Spleen (tissue), 11 donors: ENCODE measurements around the gene CPED1. TPM values are rescaled to one million over a fixed set of nuclear protein-coding genes. Genes with fewer than 3 reads are reported as not detected.

ENCODE experiments used
- DNase-seq: peaks from one replicate; pipeline ENCODE4 v3.0.0-alpha.2; 2020
- H3K27ac ChIP-seq, 8 donors: fragments of 200-600 bp; sonication (generic) in 7 of 8; 1 replicate in 4 of 8; 2 replicates in 4 of 8; pipeline versions ENCODE4 v1.5.0 to v1.8.0; 2016 to 2021; ENCODE audit warnings: inconsistent platforms in 4 of 8, mild to moderate bottlenecking in 4 of 8, moderate library complexity in 1 of 8
- H3K27me3 ChIP-seq, 7 donors: fragments of 200-600 bp; sonication (generic) in 6 of 7; replicated peaks in 1 of 7; 1 replicate in 4 of 7; 2 replicates in 3 of 7; pipeline versions ENCODE4 v1.5.0 to v1.8.0; 2016 to 2021; ENCODE audit warnings: inconsistent platforms in 3 of 7, mild to moderate bottlenecking in 1 of 7
- H3K36me3 ChIP-seq, 6 donors: fragments of 200-600 bp; sonication (generic) in 5 of 6; 1 replicate in 4 of 6; 2 replicates in 2 of 6; pipeline versions ENCODE4 v1.5.0 to v1.8.0; 2016 to 2021; ENCODE audit warnings: inconsistent platforms in 2 of 6
- H3K4me1 ChIP-seq, 6 donors: fragments of 200-600 bp; sonication (generic) in 5 of 6; 1 replicate in 3 of 6; 2 replicates in 3 of 6; pipeline versions ENCODE4 v1.5.0 to v1.8.0; 2016 to 2021; ENCODE audit warnings: inconsistent platforms in 3 of 6
- H3K4me3 ChIP-seq, 8 donors: fragments of 200-600 bp; sonication (generic) in 7 of 8; 1 replicate in 4 of 8; 2 replicates in 4 of 8; pipeline versions ENCODE4 v1.5.0 to v1.8.0; 2016 to 2021; ENCODE audit warnings: inconsistent platforms in 4 of 8, mild to moderate bottlenecking in 4 of 8, moderate library complexity in 2 of 8
- H3K9me3 ChIP-seq, 8 donors: fragments of 200-600 bp; sonication (generic) in 7 of 8; 1 replicate in 4 of 8; 2 replicates in 4 of 8; pipeline versions ENCODE4 v1.5.0 to v1.8.0; 2016 to 2021; ENCODE audit warnings: inconsistent platforms in 4 of 8
- POLR2A ChIP-seq, 3 donors: fragments of 450-650 bp; IDR thresholded peaks; one replicate each; pipeline ENCODE4 v1.5.1; 2017; ENCODE audit warnings: antibody characterized with exemption in 3 of 3, mild to moderate bottlenecking in 1 of 3
- POLR2AphosphoS5 ChIP-seq, 3 donors: sonication (generic); formaldehyde crosslinking; IDR thresholded peaks; one replicate each; pipeline ENCODE4 v1.5.1; 2017; ENCODE audit warnings: antibody characterized with exemption in 3 of 3
- WGBS, 5 donors: extraction: QIAGEN DNeasy Blood & Tissue Kit in 3 of 5; methylation state at CpG; one replicate each; pipeline versions ENCODE4 v1.1.5 to v1.1.7; 2013 to 2018; 5-methylcytosine and 5-hydroxymethylcytosine counted together
- intact Hi-C: fragments of 100-400 bp; cut with DNase I; formaldehyde crosslinking; loops from one replicate; pipeline ENCODE4 v1.15.0; 2023; ENCODE audit warnings: low total_unique reads
- polyA plus RNA-seq, 3 donors: library from polyadenylated mRNA; stranded (reverse); fragments of 200-250 nt; gene quantifications; one replicate each; pipeline ENCODE4 v1.2.1, GENCODE V29; 2013
- total RNA-seq, 7 donors: library from RNA; depleted of rRNA in 3 of 7; stranded (reverse); fragments of >200 nt in 3 of 7; fragmentation: NEBNext Ultra II Directional in 4 of 7; extraction: Animal tissue kit (Norgen Biotek cat#: 25700) in 4 of 7; gene quantifications; one replicate each; pipeline versions ENCODE4 v1.1.0 to v1.2.1, GENCODE V29; 2016 to 2021
- TF ChIP-seq, protein P1 (sequence below), 11 experiments: fragments of 200-600 bp in 7 of 11; fragments of 450-650 bp in 4 of 11; sonication (generic) in 4 of 11; IDR thresholded peaks in 8 of 11; conservative IDR thresholded peaks in 3 of 11; 1 replicate in 7 of 11; 2 replicates in 4 of 11; pipeline versions ENCODE4 v1.4.0 to v1.8.0; 2016 to 2021; ENCODE audit warnings: antibody characterized with exemption in 11 of 11, inconsistent platforms in 4 of 11, mild to moderate bottlenecking in 1 of 11
- donor health status: healthy with polysubstance abuse.
- donor health status: DM: no; HTN: no; CAD: no; lungs with moderate emphysema.
- donor health status: DM: no; HTN: no; CAD: no.
- donor health status: Bipolar disorder and iron deficiency.
- donor health status: healthy.
- donor health status: DM: no; HTN: no; CAD: no.
- donor health status: DM: yes; HTN: yes; CAD: no.

The CPED1 gene
- total and polyA plus RNA-seq, 10 donors = 1.5 to 81.6 (median 38.6) TPM

DNA sequence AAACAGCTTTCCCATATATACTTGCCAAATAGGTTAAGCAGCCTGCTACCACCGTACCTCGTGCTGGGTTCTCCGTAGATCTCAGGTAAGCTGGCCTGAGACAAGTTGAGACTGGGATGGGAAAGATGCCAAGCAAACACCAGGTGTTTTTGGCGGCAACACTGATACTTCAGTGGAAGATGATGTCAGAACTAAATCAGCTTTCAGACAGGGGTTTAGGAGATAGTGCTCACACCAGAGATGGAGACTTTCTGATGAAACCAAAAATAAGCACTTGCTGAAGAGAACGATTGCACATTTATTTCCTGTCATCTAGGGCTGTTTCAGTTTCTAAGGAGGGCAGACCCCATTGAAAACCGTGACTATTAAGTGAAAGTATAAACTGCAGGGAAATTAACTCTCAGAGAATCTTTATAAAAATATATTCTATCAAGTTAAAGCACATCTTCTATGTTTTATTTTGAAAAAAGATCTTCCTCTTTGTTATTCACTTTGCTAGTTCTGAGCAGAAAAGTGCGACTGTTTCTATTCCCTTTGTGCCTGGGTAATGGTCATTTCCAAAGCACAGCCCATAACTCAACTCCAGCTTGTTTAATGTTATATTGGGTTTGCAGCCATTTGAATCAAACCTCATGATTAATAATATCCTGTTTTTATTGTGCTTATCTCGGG is 149.9 kb downstream of the CPED1 start:
- Histone ChIP-seq H3K27me3 (no peaks in the 10 kb centered on the region), H3K9me3 (no peaks in the 10 kb centered on the region), H3K36me3 (peaks cover 0 to 7% (median 0%) of the 10 kb centered on the region in 6 donors), H3K4me3 (peak overlapping the region in 5 of 8 donors; percentile 0 to 61 (median 13)), H3K4me1 (peaks cover 0 to 25% (median 0%) of the 10 kb centered on the region in 6 donors), H3K27ac (peak overlapping the region in 7 of 8 donors; percentile 10 to 73 (median 66))
- 55 to 65% (median 64%) methylated on average over 8 of the region's 8 CpGs for WGBS, 5 donors
- DNase-seq = no peak
- TF ChIP-seq POLR2AphosphoS5 (IDR thresholded peaks at IDR 0.05) = peak in 1 of 3 donors; percentile 47
- TF ChIP-seq POLR2A (IDR thresholded peaks at IDR 0.05) = no peak
- intact Hi-C loops = no loop called here

DNA sequence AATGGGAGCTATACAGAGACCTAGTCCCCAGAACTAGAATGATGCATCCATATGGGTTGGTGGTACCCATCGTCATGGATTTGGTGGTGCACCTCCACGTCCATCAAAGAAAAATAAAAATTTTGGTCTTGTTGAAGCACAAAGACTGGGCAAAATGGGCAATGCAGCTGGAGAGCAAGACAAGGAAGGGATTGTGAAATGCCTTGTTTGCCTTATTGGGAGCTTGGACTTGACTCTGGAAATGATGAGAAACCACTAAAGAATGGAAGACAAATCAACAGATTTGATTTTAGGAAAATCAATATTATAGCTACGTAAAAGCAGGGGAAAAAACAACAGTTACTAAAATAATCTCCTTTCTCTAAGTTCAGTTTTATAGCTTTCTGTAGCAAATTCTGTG is 150.9 kb downstream of the CPED1 start:
- no peak for TF ChIP-seq POLR2A (IDR thresholded peaks at IDR 0.05)
- TF ChIP-seq, protein P1, sequence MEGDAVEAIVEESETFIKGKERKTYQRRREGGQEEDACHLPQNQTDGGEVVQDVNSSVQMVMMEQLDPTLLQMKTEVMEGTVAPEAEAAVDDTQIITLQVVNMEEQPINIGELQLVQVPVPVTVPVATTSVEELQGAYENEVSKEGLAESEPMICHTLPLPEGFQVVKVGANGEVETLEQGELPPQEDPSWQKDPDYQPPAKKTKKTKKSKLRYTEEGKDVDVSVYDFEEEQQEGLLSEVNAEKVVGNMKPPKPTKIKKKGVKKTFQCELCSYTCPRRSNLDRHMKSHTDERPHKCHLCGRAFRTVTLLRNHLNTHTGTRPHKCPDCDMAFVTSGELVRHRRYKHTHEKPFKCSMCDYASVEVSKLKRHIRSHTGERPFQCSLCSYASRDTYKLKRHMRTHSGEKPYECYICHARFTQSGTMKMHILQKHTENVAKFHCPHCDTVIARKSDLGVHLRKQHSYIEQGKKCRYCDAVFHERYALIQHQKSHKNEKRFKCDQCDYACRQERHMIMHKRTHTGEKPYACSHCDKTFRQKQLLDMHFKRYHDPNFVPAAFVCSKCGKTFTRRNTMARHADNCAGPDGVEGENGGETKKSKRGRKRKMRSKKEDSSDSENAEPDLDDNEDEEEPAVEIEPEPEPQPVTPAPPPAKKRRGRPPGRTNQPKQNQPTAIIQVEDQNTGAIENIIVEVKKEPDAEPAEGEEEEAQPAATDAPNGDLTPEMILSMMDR (IDR thresholded peaks at IDR 0.05 in 8 of 11, conservative IDR thresholded peaks at IDR 0.05 in 3 of 11) = no peak
- no peak for TF ChIP-seq POLR2AphosphoS5 (IDR thresholded peaks at IDR 0.05)
- no peak for DNase-seq
- no peaks in the 10 kb centered on the region for H3K27me3 ChIP-seq
- WGBS, 5 donors = 87 to 95% (median 91%) methylated on average over 3 of the region's 3 CpGs
- H3K4me1 ChIP-seq = peaks cover 0 to 25% (median 0%) of the 10 kb centered on the region in 6 donors
- no peak overlapping the region for H3K4me3 ChIP-seq
- no peak overlapping the region for H3K27ac ChIP-seq
- intact Hi-C loops = no loop called here
- H3K36me3 ChIP-seq = peaks cover 0 to 7% (median 0%) of the 10 kb centered on the region in 6 donors
- H3K9me3 ChIP-seq = no peaks in the 10 kb centered on the region

DNA sequence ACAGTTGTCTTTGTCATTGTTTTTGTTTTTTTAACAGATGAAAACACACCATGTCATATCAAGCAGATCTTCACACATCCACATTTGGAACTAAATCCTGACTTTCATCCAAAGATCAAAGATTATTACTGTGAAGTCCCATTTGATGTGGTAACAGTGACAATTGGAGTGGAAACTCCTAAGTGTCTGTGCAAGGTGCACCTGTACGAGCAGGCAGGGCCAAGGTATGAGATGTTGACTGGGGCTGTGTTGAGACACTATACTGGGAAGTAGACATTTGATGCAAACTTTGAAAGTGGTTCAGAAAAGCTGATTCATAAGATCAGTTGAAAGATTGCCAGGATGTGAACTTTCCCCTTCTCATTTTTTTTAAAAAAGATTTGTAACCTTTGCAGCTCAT is 152.3 kb downstream of the CPED1 start:
- TF ChIP-seq POLR2AphosphoS5 (IDR thresholded peaks at IDR 0.05) (no peak), POLR2A (IDR thresholded peaks at IDR 0.05) (no peak)
- TF ChIP-seq, protein P1 (IDR thresholded peaks at IDR 0.05 in 8 of 11, conservative IDR thresholded peaks at IDR 0.05 in 3 of 11) = no peak
- no peak for DNase-seq
- Histone ChIP-seq H3K9me3 (no peaks in the 10 kb centered on the region), H3K27me3 (no peaks in the 10 kb centered on the region), H3K4me1 (peaks cover 0 to 25% (median 0%) of the 10 kb centered on the region in 6 donors), H3K27ac (no peak overlapping the region), H3K4me3 (no peak overlapping the region), H3K36me3 (peaks cover 0 to 7% (median 0%) of the 10 kb centered on the region in 6 donors)
- WGBS, 5 donors = 55 to 87% (median 67%) methylated on average over 1 of the region's 1 CpG
- intact Hi-C loops = no loop called here

DNA sequence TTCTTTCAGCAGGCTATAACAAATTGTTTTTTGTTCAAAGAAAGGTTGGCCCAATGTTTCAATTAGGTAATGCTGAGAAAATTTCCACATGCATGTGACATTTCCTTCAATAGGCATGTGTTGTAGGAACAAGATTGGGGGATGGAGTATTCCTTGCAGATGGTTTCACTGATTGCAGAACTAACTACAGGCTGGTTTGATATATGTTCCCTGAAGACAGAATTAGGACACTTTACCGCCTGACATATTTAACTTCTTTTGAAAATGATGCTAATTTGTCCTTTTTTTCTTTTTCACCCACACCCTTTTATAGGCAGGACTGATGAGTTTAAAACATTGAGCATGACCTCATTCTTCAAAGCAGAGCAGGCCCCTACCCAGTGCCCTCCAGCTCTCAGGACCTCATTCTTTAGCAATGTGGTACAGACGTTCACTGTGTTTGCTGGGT is 163.3 kb downstream of the CPED1 start:
- 67 to 86% (median 84%) methylated on average over 2 of the region's 2 CpGs for WGBS, 5 donors
- intact Hi-C loops = no loop called here
- Histone ChIP-seq H3K36me3 (peaks cover 0 to 12% (median 0%) of the 10 kb centered on the region in 6 donors), H3K9me3 (peaks cover 0 to 5% (median 0%) of the 10 kb centered on the region in 8 donors), H3K27ac (no peak overlapping the region), H3K4me1 (no peaks in the 10 kb centered on the region), H3K4me3 (no peak overlapping the region), H3K27me3 (no peaks in the 10 kb centered on the region)
- no peak for TF ChIP-seq POLR2AphosphoS5 (IDR thresholded peaks at IDR 0.05)
- TF ChIP-seq POLR2A (IDR thresholded peaks at IDR 0.05) = no peak
- TF ChIP-seq, protein P1 (IDR thresholded peaks at IDR 0.05 in 8 of 11, conservative IDR thresholded peaks at IDR 0.05 in 3 of 11) = no peak
- DNase-seq = no peak
